Stimulated activated effector memory CD8-positive, alpha-beta T cell treated with anti-CD3 and anti-CD28 coated beads, Interleukin-12 subunit alpha, Interleukin-12 subunit beta, amount 100 ng/mL, for 72 hours (primary cell): ENCODE data around the gene GALE.
"Not testable (repeated sequence)": the region's sequence is repeated elsewhere in the genome, so short reads cannot be mapped to it uniquely, and the experiment has no call there.

Experiments
- ATAC-seq: fragments of 150-1000 bp; cut with Tn5 transposase; 2 replicates; pipeline ENCODE4 v1.10.0; 2021
- DNase-seq, 2 donors: peaks; one replicate each; pipeline ENCODE4 v3.0.0; 2021 to 2022; ENCODE audit warnings: low spot score in 2 of 2
- H3K27ac Mint-ChIP-seq: one replicate; pipeline ENCODE4 v1.8.0; 2022; ENCODE audit warnings: mild to moderate bottlenecking, mixed read lengths
- H3K36me3 Mint-ChIP-seq: one replicate; pipeline ENCODE4 v1.8.0; 2022; ENCODE audit warnings: mild to moderate bottlenecking, mixed read lengths
- H3K4me1 Mint-ChIP-seq: one replicate; pipeline ENCODE4 v1.8.0; 2022; ENCODE audit warnings: mixed read lengths
- H3K4me3 Mint-ChIP-seq: one replicate; pipeline ENCODE4 v1.8.0; 2022; ENCODE audit warnings: mild to moderate bottlenecking, mixed read lengths
- H3K9me3 Mint-ChIP-seq: one replicate; pipeline ENCODE4 v1.8.0; 2022; ENCODE audit warnings: mixed read lengths

GALE gene

GRCh38 chr1:23800400-23801337 lies at the start of gene GALE:
TSS of gene GALE (minus strand) at chr1:23800754. CDS start at chr1:23799007, 1,747 bp downstream.
- peak; percentile 92 for ATAC-seq
- peaks cover 19% of the 10 kb centered on the region for H3K4me1 Mint-ChIP-seq
- H3K36me3 Mint-ChIP-seq = peaks cover 44% of the 10 kb centered on the region
- peak within 1 kb of the TSS; percentile 90 for H3K4me3 Mint-ChIP-seq
- no peaks in the 10 kb centered on the region for H3K9me3 Mint-ChIP-seq
- H3K27ac Mint-ChIP-seq = peak within 1 kb of the TSS; percentile 95
- peak; percentile 87 to 93 for DNase-seq

GRCh38 chr1:23848673-23849616 lies 48.4 kb upstream of the GALE start:
- no peak overlapping the region for H3K27ac Mint-ChIP-seq
- no peak for ATAC-seq
- no peak for DNase-seq
- peaks cover 47% of the 10 kb centered on the region for H3K36me3 Mint-ChIP-seq
- no peak overlapping the region for H3K4me3 Mint-ChIP-seq
- no peaks in the 10 kb centered on the region for H3K4me1 Mint-ChIP-seq
- H3K9me3 Mint-ChIP-seq = no peaks in the 10 kb centered on the region

GRCh38 chr1:23847482-23848095 lies 47.0 kb upstream of the GALE start:
- not testable (repeated sequence) for ATAC-seq, H3K9me3 Mint-ChIP-seq, H3K4me3 Mint-ChIP-seq, H3K27ac Mint-ChIP-seq, H3K4me1 Mint-ChIP-seq, DNase-seq
- peaks cover 45% of the 10 kb centered on the region for H3K36me3 Mint-ChIP-seq

- H3K9me3 Mint-ChIP-seq = no peaks in the 10 kb centered on the region
- H3K4me3 Mint-ChIP-seq = no peak overlapping the region
- no peak overlapping the region for H3K27ac Mint-ChIP-seq
- DNase-seq = no peak
- H3K36me3 Mint-ChIP-seq = peaks cover 45% of the 10 kb centered on the region
- no peak for ATAC-seq
- no peaks in the 10 kb centered on the region for H3K4me1 Mint-ChIP-seq
Measured at GRCh38 chr1:23845163-23845562, 44.6 kb upstream of the GALE start.

GRCh38 chr1:23843644-23844043 lies 43.1 kb upstream of the GALE start:
- no peak overlapping the region for H3K27ac Mint-ChIP-seq
- no peak for DNase-seq
- peaks cover 40% of the 10 kb centered on the region for H3K36me3 Mint-ChIP-seq
- H3K4me3 Mint-ChIP-seq = no peak overlapping the region
- ATAC-seq = no peak
- no peaks in the 10 kb centered on the region for H3K9me3 Mint-ChIP-seq
- peaks cover under 1% of the 10 kb centered on the region for H3K4me1 Mint-ChIP-seq

- peaks cover 14% of the 10 kb centered on the region for H3K4me1 Mint-ChIP-seq
- H3K36me3 Mint-ChIP-seq = no peaks in the 10 kb centered on the region
- peak overlapping the region; percentile 69 for H3K27ac Mint-ChIP-seq
- DNase-seq (peak; percentile 64 to 86), ATAC-seq (peak; percentile 100)
- H3K4me3 Mint-ChIP-seq = peak overlapping the region; percentile 65
- H3K9me3 Mint-ChIP-seq = no peaks in the 10 kb centered on the region
Measured at GRCh38 chr1:23838401-23838866, 37.9 kb upstream of the GALE start.

- Mint-ChIP-seq H3K4me3 (peak overlapping the region; percentile 65), H3K36me3 (no peaks in the 10 kb centered on the region), H3K9me3 (no peaks in the 10 kb centered on the region), H3K27ac (peak overlapping the region; percentile 69), H3K4me1 (peaks cover 14% of the 10 kb centered on the region)
- DNase-seq (no peak), ATAC-seq (peak; percentile 3)
Measured at GRCh38 chr1:23837908-23838307, 37.4 kb upstream of the GALE start.

- Mint-ChIP-seq H3K27ac (no peak overlapping the region), H3K4me3 (no peak overlapping the region), H3K4me1 (peaks cover 14% of the 10 kb centered on the region), H3K9me3 (no peaks in the 10 kb centered on the region), H3K36me3 (no peaks in the 10 kb centered on the region)
- ATAC-seq = no peak
- DNase-seq = no peak
Measured at GRCh38 chr1:23836037-23836436, 35.5 kb upstream of the GALE start.

- H3K36me3 Mint-ChIP-seq, H3K4me3 Mint-ChIP-seq, H3K27ac Mint-ChIP-seq, H3K9me3 Mint-ChIP-seq, ATAC-seq, DNase-seq: not testable (repeated sequence)
- peaks cover 20% of the 10 kb centered on the region for H3K4me1 Mint-ChIP-seq
Measured at GRCh38 chr1:23834156-23834555, 33.6 kb upstream of the GALE start.

- Mint-ChIP-seq H3K36me3 (peaks cover 20% of the 10 kb centered on the region), H3K9me3 (no peaks in the 10 kb centered on the region), H3K4me1 (peaks cover 25% of the 10 kb centered on the region), H3K4me3 (no peak overlapping the region), H3K27ac (no peak overlapping the region)
- DNase-seq = no peak
- ATAC-seq = no peak
Measured at GRCh38 chr1:23827717-23828116, 27.2 kb upstream of the GALE start.

GRCh38 chr1:23826590-23826989 lies 26.0 kb upstream of the GALE start:
- ATAC-seq, H3K27ac Mint-ChIP-seq, DNase-seq, H3K9me3 Mint-ChIP-seq: not testable (repeated sequence)
- Mint-ChIP-seq H3K36me3 (peaks cover 20% of the 10 kb centered on the region), H3K4me3 (peak overlapping the region; percentile 89), H3K4me1 (peaks cover 29% of the 10 kb centered on the region)

- peak in 1 of 2 donors; percentile 16 for DNase-seq
- H3K9me3 Mint-ChIP-seq = no peaks in the 10 kb centered on the region
Measured at GRCh38 chr1:23825762-23826522, 25.4 kb upstream of the GALE start.

GRCh38 chr1:23825076-23825761 lies 24.7 kb upstream of the GALE start, which contains the start of gene HMGCL:
TSS of gene HMGCL (minus strand) at chr1:23825429. CDS start at chr1:23825415, 14 bp downstream.
- Mint-ChIP-seq H3K36me3 (peaks cover 24% of the 10 kb centered on the region), H3K4me1 (peaks cover 27% of the 10 kb centered on the region)
- ATAC-seq = peak; percentile 94

More at GRCh38 chr1:23825762-23826522, 25.4 kb upstream of the GALE start:
- Mint-ChIP-seq H3K4me1 (peaks cover 30% of the 10 kb centered on the region), H3K4me3 (peak overlapping the region; percentile 89), H3K36me3 (peaks cover 20% of the 10 kb centered on the region), H3K27ac (peak overlapping the region; percentile 98)
- ATAC-seq = peak; percentile 85

GRCh38 chr1:23824711-23825075 lies 24.1 kb upstream of the GALE start:
- ATAC-seq (no peak), DNase-seq (no peak)
- H3K27ac Mint-ChIP-seq = peak overlapping the region; percentile 98
- peak overlapping the region; percentile 89 for H3K4me3 Mint-ChIP-seq
- H3K9me3 Mint-ChIP-seq = no peaks in the 10 kb centered on the region
- peaks cover 28% of the 10 kb centered on the region for H3K36me3 Mint-ChIP-seq
- peaks cover 24% of the 10 kb centered on the region for H3K4me1 Mint-ChIP-seq

More at GRCh38 chr1:23825076-23825761, 24.7 kb upstream of the GALE start, which contains the start of gene HMGCL:
- Mint-ChIP-seq H3K4me3 (peak within 1 kb of the TSS; percentile 89), H3K27ac (peak within 1 kb of the TSS; percentile 98), H3K9me3 (no peaks in the 10 kb centered on the region)
- DNase-seq = peak; percentile 74 to 89
